Urinary bladder (tissue), 4 donors: ENCODE measurements around the gene MAN2B2. TPM values are rescaled to one million over a fixed set of nuclear protein-coding genes. Genes with fewer than 3 reads are reported as not detected.

Experiments
- DNase-seq: peaks from one replicate; pipeline ENCODE4 v3.0.0-alpha.2; 2015; ENCODE audit errors: extremely low spot score
- H3K27ac ChIP-seq: one replicate; pipeline ENCODE4 v1.5.1; 2013; ENCODE audit warnings: low read depth, mild to moderate bottlenecking, moderate library complexity
- H3K36me3 ChIP-seq: one replicate; pipeline ENCODE4 v1.6.1; 2013; ENCODE audit warnings: mild to moderate bottlenecking, moderate library complexity; ENCODE audit not compliant: insufficient read depth
- H3K4me1 ChIP-seq: one replicate; pipeline ENCODE4 v1.6.1; 2013; ENCODE audit warnings: mild to moderate bottlenecking, moderate library complexity; ENCODE audit not compliant: insufficient read depth
- H3K4me3 ChIP-seq: one replicate; pipeline ENCODE4 v1.5.1; 2013; ENCODE audit warnings: low read depth, low read length
- WGBS: extraction: QIAGEN DNeasy Blood & Tissue Kit; methylation state at CpG from one replicate; pipeline ENCODE4 v1.1.7; 2013; 5-methylcytosine and 5-hydroxymethylcytosine counted together
- polyA plus RNA-seq: library from polyadenylated mRNA; stranded (reverse); fragments of 200-250 nt; gene quantifications from one replicate; pipeline ENCODE4 v1.2.3, GENCODE V29; 2013
- total RNA-seq: library from RNA; depleted of rRNA; stranded (reverse); fragments of >200 nt; gene quantifications from one replicate; pipeline ENCODE4 v1.2.3, GENCODE V29; 2014
- donor health status: healthy with polysubstance abuse.
- donor health status: healthy.

Gene MAN2B2
- total and polyA plus RNA-seq, 2 donors: 11.1 to 37.7 TPM

DNA sequence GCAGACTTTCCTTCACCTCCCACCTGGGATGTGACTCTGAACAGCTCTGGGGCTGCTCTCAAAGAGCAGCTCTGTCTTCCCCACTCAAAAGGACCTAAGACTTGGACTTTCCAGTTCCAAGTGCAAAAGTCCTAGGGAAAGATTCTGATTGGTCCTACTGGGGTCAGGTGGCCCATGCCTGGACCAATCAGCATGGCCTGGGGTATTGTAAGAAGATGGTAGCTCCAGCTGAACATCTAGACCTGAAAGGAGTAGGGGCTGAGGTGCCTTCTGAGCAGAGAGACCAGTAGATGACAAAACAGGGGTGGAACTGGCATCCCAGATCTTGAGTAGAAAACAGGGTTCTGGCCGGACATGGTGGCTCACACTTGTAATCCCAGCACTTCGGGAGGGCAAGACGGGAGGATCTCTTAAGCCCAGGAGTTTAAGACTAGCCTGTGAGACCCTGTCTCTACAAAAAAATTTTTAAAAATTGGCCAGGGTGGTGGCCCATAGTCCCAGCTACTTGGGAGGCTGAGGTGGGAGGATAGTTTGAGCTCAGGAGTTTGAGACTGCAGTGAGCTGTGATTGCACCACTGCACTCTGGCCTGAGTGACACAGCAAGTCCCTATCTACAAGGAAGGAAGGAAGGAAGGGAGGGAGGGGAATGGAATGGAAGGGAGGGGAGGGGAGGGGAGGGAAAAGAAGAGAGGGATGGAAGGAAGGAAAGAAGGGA, 38.1 kb downstream of the MAN2B2 start:
- H3K36me3 ChIP-seq: no peaks in the 10 kb centered on the region
- no peak for DNase-seq
- H3K4me1 ChIP-seq: no peaks in the 10 kb centered on the region
- H3K27ac ChIP-seq: no peak overlapping the region
- no peak overlapping the region for H3K4me3 ChIP-seq
- 96% methylated on average over 3 of the region's 3 CpGs for WGBS

DNA sequence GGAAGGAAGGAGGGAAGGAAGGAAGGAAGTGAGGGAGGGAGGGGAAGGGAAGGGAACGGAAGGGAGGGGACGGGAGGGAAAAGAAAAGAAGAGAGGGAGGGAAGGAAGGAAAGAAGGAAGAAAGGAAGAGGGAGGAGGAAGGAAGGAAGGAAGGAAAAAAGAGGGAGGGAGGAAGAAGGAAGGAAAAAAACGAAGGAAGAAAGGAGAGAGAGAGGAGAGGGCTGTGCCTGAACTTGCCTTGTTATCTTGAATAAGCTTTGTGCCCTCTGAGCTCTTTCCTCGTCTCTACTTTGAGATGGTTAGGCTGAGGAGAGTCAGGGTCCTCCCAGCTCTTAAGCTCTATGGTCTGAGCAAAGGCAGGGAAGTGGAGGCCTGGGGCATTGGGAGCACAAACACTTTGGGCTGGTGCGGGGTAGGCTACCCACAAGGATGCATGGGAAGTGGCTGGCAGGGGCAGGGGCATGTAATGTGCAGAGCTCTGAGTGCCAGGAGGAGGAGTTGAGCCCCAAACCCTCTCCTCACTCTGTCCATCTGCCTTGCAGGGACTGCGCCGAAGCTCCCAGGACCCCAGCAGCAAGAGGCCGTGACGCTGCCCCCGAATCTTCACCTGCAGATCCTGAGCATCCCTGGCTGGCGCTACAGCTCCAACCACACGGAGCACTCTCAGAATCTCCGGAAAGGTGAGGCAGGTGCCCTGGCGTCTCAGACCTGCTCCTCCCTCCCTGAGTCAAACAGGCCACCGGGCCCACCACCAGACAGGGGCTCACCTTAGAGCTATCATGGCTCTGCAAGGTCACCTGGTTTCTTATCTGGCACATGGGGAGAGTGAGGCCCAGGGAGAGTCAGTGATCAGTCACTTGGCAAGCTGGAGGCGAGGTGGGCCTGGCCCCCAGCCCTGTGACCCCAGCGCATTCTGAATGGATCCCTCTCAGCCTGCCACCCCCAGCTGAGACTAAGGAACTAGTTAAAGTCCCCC, 39.0 kb downstream of the MAN2B2 start:
- Histone ChIP-seq H3K36me3 (no peaks in the 10 kb centered on the region), H3K4me3 (no peak overlapping the region), H3K4me1 (no peaks in the 10 kb centered on the region), H3K27ac (no peak overlapping the region)
- WGBS: 86% methylated on average over 17 of the region's 17 CpGs
- DNase-seq: no peak

DNA sequence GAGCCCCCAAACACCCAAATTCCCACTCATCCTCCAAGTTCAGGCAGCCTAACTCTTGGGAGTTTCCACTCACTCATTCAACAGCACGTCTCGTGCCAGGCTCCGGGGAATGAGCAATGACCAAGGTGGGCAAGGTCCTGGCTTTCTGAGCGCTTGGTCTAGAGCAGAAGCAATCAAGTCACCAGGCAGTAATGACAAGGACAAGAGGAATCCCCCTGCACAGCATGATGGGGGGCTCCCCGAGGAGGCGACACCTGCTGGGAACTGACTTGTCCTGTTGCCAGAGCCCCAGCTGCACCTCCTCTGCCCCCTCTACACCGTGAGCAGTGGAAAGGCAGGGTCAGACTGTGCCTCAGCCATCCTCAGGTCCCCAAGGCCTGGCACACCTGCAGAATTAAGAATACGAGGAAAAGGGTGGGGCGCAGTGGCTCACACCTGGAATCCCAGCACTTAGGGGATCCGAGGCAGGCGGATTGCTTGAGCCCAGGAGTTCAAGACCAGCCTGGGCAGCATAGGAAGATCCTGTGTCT, 39.8 kb downstream of the MAN2B2 start:
- Histone ChIP-seq H3K36me3 (no peaks in the 10 kb centered on the region), H3K27ac (no peak overlapping the region), H3K4me3 (no peak overlapping the region), H3K4me1 (no peaks in the 10 kb centered on the region)
- DNase-seq: no peak
- WGBS: 87% methylated on average over 11 of the region's 11 CpGs

DNA sequence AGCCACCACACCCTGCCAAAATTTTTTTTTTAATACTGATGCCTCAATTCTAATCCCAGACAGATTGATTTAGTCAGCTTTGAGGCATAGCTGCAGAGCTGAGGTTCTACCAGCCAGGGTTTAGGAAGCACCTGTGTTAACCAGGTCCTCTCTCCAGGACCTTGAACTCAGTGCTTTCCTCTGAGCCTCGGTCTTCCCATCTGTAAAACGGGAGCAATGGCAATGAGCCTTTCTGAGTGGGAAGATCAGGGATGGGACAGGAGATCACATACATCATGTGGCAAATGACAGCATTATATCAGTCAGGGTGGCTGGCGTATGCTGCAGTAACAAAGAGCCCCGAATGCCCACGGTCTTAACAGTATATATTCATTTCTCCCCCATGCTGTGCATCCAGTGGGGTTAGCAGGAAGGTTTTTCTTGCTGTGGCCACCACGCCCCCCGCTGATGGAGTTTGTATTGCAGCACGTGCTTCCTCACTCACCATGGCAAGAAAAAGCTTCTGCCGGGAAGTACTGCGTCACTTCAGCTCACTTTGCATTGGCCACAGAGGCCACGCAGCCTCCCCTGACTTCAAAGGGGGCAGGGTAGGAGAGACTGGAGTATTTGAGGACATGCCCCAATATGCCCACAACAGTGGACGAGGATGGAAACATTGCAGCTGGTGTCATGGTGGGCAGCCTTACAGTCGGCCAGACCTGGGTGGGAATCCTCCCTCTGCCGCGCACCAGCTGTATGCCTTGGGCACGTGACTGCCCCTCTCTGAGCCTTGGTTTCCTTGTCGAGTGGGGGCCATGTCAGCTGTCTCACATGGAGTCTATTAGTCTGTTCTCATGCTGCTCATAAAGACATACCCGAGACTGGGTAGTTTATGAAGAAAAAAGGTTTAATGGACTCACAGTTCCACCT, 41.4 kb downstream of the MAN2B2 start:
- 97% methylated on average over 18 of the region's 18 CpGs for WGBS
- Histone ChIP-seq H3K4me1 (no peaks in the 10 kb centered on the region), H3K36me3 (no peaks in the 10 kb centered on the region), H3K4me3 (no peak overlapping the region), H3K27ac (no peak overlapping the region)
- DNase-seq: no peak

DNA sequence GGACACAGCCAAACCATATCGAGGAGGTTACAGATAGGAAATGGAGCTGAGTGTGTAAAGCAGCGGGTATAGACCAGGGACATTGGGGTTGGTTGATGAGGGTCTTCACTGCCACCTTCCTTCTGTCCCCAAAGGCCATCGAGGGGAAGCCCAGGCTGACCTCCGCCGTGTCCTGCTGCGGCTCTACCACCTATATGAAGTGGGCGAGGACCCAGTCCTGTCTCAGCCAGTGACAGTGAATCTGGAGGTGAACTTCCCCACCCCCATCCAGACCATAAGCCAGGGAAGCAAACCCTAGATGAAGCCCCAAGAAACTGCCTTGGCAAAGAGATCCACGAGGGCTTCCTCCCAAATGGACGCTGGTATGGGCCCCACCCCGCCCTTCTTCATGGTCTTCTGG, 42.3 kb downstream of the MAN2B2 start:
- DNase-seq: no peak
- no peak overlapping the region for H3K4me3 ChIP-seq
- H3K27ac ChIP-seq: no peak overlapping the region
- H3K36me3 ChIP-seq: no peaks in the 10 kb centered on the region
- H3K4me1 ChIP-seq: no peaks in the 10 kb centered on the region
- 95% methylated on average over 10 of the region's 10 CpGs for WGBS

DNA sequence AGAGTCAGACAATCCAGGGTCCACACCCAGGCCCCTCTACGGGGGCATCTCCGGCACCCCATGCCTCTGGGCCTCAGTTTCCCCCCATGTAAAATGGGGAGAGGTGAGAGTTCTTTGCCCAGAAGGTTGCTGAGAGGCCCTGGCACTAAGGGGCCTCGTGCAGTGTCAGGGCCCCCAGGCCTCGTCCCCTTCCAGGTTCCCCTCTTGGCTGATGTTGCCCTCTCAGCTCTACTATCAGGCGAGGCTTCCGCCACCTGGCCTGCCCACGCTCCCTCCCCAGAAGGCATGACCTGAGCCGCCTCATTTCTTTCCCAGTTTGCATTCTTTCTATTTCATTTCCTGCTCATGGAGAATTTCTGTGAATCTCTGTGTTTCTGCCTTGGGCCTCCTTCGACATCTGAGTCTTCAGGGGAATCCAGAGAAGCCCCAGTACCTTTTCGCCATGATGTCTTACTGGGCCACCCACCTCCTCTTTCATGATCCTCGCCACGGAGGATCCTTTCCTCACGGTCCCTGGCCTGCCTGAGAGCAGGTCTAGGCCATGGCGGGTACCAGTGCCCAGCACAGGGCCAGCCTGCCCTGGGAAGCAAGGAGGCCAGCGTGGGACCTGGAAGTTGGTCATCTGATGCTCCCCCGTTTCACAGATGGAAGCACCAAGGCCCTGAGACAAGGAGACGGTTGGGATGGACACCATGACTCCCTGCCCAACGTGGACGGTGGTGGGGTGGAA, 43.6 kb downstream of the MAN2B2 start:
- 93% methylated on average over 19 of the region's 19 CpGs for WGBS
- H3K4me3 ChIP-seq: no peak overlapping the region
- no peak overlapping the region for H3K27ac ChIP-seq
- no peak for DNase-seq
- H3K36me3 ChIP-seq: no peaks in the 10 kb centered on the region
- H3K4me1 ChIP-seq: no peaks in the 10 kb centered on the region

DNA sequence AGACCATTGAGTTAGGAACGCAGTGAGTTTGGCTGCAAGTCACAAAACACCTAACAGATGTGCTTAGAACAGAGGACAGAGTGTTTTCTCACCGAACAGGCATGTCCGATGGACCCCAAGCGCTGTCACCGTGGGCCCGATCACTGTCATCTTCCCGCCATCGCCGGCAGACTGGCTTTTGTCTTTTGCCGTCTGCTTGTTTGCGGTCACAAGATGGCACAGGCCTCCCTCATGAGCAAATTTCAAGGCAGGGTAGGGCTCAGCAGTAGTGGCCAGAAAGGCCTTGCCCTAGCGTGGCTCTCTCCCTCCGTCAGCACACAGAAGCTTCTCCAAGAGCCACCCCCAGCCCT, 44.1 kb downstream of the MAN2B2 start:
- 93% methylated on average over 13 of the region's 13 CpGs for WGBS
- H3K27ac ChIP-seq: no peak overlapping the region
- H3K4me1 ChIP-seq: no peaks in the 10 kb centered on the region
- no peaks in the 10 kb centered on the region for H3K36me3 ChIP-seq
- no peak for DNase-seq
- no peak overlapping the region for H3K4me3 ChIP-seq

DNA sequence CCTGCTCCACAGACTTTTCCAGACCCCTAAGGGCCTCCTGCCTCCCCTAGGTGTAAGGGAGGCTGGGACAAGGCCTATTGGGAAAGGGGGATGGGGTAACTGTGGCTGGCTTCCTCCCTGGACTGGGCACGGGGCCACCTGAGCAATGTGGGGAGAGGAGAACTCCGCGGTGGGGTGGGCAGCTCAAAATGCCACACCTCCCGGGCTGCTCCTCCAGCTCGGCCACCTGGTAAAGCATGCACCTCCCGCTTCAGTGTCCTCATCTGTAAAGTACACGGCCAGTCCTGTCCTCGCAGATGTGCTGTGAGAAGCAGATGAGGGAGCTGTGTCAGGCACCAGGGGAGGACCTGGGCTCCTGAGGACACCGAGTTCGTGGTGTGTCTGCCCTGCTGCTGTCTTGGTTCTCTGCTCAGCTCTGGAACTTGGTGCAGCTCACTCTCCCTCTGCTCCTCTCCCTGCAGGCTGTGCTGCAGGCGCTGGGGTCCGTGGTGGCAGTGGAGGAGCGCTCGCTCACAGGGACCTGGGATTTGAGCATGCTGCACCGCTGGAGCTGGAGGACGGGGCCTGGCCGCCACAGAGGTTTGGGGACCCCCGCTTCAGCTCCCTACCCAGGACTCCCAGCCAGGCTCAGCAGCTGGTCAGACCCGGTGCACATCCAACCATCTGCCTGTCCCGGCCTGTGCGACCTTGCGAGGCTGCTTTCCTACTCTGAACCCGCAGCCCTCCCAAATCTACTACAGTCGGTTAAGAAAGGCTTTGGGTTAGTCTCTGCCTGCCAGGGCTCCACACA, 44.7 kb downstream of the MAN2B2 start:
- no peaks in the 10 kb centered on the region for H3K36me3 ChIP-seq
- DNase-seq: no peak
- no peak overlapping the region for H3K27ac ChIP-seq
- no peak overlapping the region for H3K4me3 ChIP-seq
- no peaks in the 10 kb centered on the region for H3K4me1 ChIP-seq
- WGBS: 87% methylated on average over 24 of the region's 24 CpGs

DNA sequence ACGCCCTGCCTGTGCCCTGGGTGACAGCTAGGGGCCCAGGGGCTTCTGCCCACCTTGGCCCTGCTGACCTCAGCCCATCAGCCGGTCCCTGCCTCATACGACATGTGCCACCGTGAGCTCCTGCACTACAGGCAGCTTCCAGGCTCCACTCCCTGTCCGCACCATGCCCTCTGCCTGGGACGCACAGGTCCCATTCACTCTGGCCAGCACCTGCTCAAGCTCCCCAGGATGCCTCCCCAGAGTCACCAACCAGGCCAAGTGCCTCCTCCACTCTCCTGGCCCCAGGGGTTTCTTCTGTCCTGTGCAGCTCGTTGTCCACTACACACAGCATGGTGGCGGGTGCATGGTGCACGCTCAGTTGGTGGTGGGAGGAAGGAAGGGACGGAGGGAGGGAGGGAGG, 45.3 kb downstream of the MAN2B2 start:
- no peak overlapping the region for H3K4me3 ChIP-seq
- H3K36me3 ChIP-seq: no peaks in the 10 kb centered on the region
- no peak overlapping the region for H3K27ac ChIP-seq
- no peak for DNase-seq
- no peaks in the 10 kb centered on the region for H3K4me1 ChIP-seq
- WGBS: 92% methylated on average over 10 of the region's 10 CpGs

DNA sequence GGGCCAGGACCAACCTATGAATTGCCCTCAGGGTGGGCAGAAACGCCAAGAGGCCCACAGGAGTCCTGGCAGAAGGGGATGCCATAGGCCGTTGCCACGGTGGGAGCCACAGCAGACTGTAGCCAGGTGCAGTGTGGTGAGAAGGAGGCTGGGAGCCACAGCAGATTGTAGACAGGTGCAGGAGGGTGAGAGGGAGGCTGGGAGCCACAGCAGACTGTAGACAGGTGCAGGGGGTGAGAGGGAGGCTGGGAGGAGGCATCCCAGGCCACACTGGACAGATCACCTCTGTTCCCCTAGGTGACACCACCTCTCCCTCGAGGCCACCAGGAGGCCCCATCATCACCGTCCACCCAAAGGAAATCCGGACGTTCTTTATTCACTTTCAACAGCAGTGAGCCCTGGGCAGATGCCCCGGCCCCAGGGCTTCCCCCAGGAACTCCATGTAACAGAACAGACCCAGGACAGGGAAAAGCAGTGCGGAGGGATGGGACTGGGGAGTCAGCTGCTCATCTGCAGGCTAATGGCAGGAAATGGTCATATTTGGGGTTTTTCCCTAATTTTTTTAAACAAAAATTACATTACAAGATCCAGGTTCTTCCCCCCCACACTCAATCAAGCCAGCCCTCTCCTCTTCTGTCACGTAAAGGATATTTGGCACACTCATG, 46.0 kb downstream of the MAN2B2 start:
- no peak overlapping the region for H3K27ac ChIP-seq
- H3K4me1 ChIP-seq: no peaks in the 10 kb centered on the region
- DNase-seq: no peak
- no peak overlapping the region for H3K4me3 ChIP-seq
- 86% methylated on average over 10 of the region's 10 CpGs for WGBS
- H3K36me3 ChIP-seq: no peaks in the 10 kb centered on the region

DNA sequence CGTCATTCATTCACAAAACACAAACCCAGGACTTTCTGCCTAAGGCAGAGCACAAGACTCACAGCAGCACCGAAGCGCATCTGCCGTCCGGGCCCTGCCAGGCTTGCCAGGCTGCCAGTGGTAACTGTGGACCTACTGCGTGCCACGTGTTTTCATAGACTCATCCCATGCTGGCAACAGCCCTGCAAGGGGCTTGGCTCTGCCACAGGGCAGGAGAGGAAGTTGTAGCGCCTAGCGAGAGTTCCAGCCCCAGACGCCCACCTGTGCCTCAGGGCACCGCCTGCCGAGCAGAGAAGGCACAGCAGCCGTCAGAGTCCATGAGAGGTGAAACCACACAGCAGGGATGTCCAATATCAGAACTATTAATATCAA, 46.6 kb downstream of the MAN2B2 start:
- Histone ChIP-seq H3K36me3 (no peaks in the 10 kb centered on the region), H3K27ac (no peak overlapping the region), H3K4me1 (no peaks in the 10 kb centered on the region), H3K4me3 (no peak overlapping the region)
- WGBS: 91% methylated on average over 13 of the region's 13 CpGs
- no peak for DNase-seq

DNA sequence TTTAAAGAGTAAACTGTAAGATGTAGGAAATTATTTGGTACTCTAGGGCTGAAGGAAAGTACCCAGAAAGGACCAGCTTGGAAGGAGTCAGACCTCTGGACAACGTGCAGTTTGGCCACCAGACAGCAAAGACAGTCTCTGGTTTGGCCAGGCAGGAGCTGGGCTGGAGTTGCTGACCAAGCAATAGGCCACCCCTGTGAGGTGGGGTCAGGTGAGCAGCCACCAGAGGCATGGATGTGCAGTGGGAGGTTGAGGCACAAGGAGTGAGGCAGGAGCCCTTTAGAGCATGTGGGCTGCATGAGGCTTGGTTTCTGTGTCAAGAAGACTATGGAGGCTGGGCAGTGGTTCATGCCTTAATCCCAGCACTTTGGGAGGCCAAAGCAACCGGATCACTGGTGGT, 47.8 kb downstream of the MAN2B2 start:
- Histone ChIP-seq H3K27ac (no peak overlapping the region), H3K4me1 (no peaks in the 10 kb centered on the region), H3K36me3 (no peaks in the 10 kb centered on the region), H3K4me3 (no peak overlapping the region)
- DNase-seq: no peak
- 90% methylated on average over 2 of the region's 2 CpGs for WGBS
